Measurements from ENCODE around the gene SLC19A1.

Gene SLC19A1

DNA sequence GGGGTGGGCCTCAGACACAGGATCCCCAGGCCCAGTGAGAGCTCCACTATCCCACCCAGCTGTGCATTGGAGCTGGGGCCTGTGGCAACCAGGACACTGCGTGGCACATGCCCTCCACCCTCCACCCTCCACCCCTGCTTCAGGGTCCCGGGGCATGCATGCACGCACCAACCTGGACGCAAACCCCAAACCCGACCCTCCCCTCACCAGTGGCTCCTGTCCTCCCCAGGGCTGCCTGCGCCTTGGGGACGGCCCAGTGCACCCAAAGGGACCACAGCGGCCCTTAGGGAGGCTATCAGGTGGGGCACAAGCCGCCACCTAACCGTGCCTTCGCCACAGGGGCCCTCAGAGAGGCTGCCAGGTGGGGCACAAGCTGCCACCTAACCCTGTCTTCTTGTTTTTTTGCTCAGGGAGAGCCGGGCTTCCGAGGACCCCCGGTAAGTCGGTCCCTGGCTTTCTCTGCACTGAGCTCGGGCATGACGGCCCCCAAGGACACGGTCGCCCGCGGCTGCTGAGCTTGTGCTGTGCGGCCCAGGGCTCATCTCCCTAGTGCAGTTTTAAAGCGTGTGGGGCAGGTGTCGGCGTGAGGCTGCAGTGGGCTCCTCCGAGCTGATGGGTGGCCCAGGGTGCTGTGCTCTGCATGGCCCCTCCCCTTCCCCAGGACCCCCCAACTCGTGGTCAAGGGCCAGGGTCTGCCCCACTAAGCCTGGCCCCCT is 47.9 kb downstream of the SLC19A1 start:
- FAIRE-seq (no peak), DNase-seq (ENCODE audit: insufficient read length) (no peak)
- TF ChIP-seq TAF1 (IDR thresholded peaks at IDR 0.05; ENCODE audit: borderline replicate concordance, low read depth, low read length), result no peak
- TF ChIP-seq POLR2AphosphoS5 (IDR thresholded peaks at IDR 0.05; ENCODE audit: low read depth, low read length), result no peak

GRCh38 chr21:45493401-45494001 is 48.7 kb downstream of the SLC19A1 start:
- no peak for FAIRE-seq
- TF ChIP-seq POLR2AphosphoS5 (IDR thresholded peaks at IDR 0.05; ENCODE audit: low read depth, low read length) (no peak), TAF1 (IDR thresholded peaks at IDR 0.05; ENCODE audit: borderline replicate concordance, low read depth, low read length) (no peak), POLR2A (IDR thresholded peaks at IDR 0.05; ENCODE audit: low read depth, low read length) (no peak)
- DNase-seq (ENCODE audit: insufficient read length), result no peak

DNA sequence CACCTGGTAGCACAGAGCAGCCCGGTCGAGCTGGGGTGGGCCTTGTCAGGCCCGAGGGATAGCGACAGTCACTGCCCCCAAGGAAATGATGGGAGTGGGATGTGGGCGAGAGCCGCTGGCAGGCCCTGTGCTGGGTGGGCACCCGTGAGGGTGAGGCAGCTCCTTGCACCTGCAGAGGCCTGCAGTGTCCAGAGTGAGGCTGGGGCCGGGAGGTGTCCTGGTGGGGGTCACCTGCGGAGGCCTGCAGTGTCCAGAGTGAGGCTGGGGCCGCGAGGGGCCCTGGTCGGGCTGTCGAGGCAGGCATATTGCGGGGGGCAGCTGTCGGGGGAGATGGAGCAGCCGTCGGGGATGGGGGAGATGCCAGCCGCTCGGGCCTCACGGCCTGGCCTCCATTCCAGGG is 49.5 kb downstream of the SLC19A1 start:
- FAIRE-seq (no peak), DNase-seq (ENCODE audit: insufficient read length) (no peak)
- TF ChIP-seq POLR2A (IDR thresholded peaks at IDR 0.05; ENCODE audit: low read depth, low read length), result no peak
- no peak for TF ChIP-seq TAF1 (IDR thresholded peaks at IDR 0.05; ENCODE audit: borderline replicate concordance, low read depth, low read length)
- no peak for TF ChIP-seq POLR2AphosphoS5 (IDR thresholded peaks at IDR 0.05; ENCODE audit: low read depth, low read length)

DNA sequence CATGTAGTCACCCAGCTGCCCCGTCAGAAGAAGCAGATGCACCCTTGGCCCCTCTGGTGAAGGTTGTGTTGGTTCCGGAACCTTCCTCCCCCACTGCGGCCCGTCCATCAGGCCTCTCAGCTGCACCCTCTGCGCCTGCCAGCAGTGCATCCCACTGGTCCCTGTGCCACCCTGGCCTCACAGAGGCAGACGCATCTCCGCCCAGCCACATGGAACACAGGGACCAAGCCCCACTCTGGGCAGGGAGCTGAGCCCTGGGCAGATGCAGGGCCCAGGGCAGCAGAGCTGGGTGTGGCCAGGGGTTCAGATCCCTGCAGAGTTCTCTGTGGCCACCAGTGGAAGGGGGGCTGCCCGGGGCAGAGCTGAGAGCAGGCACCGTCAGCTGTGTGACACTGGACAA is 50.6 kb downstream of the SLC19A1 start:
- FAIRE-seq, result no peak
- DNase-seq (ENCODE audit: insufficient read length), result no peak
- TF ChIP-seq TAF1 (IDR thresholded peaks at IDR 0.05; ENCODE audit: borderline replicate concordance, low read depth, low read length), result no peak
- TF ChIP-seq POLR2A (IDR thresholded peaks at IDR 0.05; ENCODE audit: low read depth, low read length), result no peak
- no peak for TF ChIP-seq POLR2AphosphoS5 (IDR thresholded peaks at IDR 0.05; ENCODE audit: low read depth, low read length)

DNA sequence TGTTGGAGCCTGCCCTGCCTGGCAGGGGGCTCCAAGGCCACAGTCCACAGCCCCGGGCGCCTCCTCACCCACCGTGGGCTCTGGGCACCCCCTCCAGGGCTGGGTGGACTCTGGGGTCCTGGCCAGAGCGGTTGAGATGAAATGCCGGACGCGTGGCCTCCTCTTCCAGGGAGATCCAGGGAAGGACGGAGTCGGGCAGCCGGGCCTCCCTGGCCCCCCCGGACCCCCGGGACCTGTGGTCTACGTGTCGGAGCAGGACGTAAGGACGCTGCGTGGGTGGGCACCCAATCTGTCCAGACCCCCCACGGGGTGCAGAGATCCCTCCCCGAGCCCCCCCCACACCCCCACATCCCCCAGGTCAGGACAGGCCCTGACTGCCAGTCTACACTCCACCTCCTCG is 51.2 kb downstream of the SLC19A1 start:
- DNase-seq (ENCODE audit: insufficient read length) (no peak), FAIRE-seq (no peak)
- TF ChIP-seq POLR2AphosphoS5 (IDR thresholded peaks at IDR 0.05; ENCODE audit: low read depth, low read length) (no peak), TAF1 (IDR thresholded peaks at IDR 0.05; ENCODE audit: borderline replicate concordance, low read depth, low read length) (no peak), POLR2A (IDR thresholded peaks at IDR 0.05; ENCODE audit: low read depth, low read length) (no peak)

DNA sequence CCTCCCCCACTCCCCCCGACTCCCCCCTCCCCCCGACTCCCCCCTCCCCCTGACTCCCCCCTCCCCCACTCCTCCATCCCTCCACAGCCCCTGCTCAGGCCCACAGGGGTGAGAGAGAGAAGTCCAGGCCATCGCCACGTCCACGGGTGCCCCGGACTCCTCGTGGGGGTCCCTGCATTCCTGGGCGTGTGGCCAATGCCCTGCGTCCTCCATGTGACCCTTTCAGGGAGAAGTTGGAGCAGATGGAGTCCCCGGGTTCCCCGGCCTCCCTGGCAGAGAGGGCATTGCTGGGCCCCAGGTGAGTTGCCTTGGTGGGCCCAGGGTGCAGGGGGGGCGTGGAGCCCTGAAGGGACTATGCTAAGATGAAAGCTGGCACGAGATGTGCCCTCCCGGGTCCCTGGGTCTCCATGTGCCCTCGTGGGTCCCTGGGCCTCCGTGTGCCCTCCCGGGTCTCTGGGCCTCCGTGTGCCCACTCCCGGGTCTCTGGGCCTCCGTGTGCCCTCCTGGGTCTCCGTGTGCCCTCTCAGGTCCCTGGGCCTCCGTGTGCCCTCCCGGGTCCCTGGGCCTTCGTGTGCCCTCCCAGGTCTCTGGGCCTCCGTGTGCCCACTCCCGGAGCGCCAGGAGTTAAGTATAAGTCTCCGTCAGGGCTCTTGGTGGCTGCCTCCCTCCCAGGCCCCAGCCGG is 52.0 kb downstream of the SLC19A1 start:
- DNase-seq (ENCODE audit: insufficient read length), result no peak
- FAIRE-seq, result no peak
- no peak for TF ChIP-seq POLR2AphosphoS5 (IDR thresholded peaks at IDR 0.05; ENCODE audit: low read depth, low read length)
- no peak for TF ChIP-seq POLR2A (IDR thresholded peaks at IDR 0.05; ENCODE audit: low read depth, low read length)
- TF ChIP-seq TAF1 (IDR thresholded peaks at IDR 0.05; ENCODE audit: borderline replicate concordance, low read depth, low read length), result no peak

DNA sequence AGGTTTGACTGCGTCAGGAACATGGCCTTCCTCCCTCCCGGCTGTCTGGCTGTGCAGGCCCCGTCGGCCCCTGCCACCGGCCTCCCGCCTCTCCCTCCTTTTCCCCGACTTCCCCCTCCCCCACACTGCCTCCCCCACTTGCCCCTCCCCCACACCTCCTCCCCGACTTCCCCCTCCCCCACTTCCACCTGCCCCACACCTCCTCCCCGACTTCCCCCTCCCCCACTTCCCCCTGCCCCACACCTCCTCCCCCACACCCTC is 52.6 kb downstream of the SLC19A1 start:
- no peak for FAIRE-seq
- TF ChIP-seq TAF1 (IDR thresholded peaks at IDR 0.05; ENCODE audit: borderline replicate concordance, low read depth, low read length) (no peak), POLR2A (IDR thresholded peaks at IDR 0.05; ENCODE audit: low read depth, low read length) (no peak), POLR2AphosphoS5 (IDR thresholded peaks at IDR 0.05; ENCODE audit: low read depth, low read length) (no peak)
- no peak for DNase-seq (ENCODE audit: insufficient read length)

GRCh38 chr21:45488931-45489721 is 53.1 kb downstream of the SLC19A1 start:
- no peak for DNase-seq (ENCODE audit: insufficient read length)
- TF ChIP-seq POLR2A (IDR thresholded peaks at IDR 0.05; ENCODE audit: low read depth, low read length) (no peak), TAF1 (IDR thresholded peaks at IDR 0.05; ENCODE audit: borderline replicate concordance, low read depth, low read length) (no peak), POLR2AphosphoS5 (IDR thresholded peaks at IDR 0.05; ENCODE audit: low read depth, low read length) (no peak)
- FAIRE-seq, result no peak

DNA sequence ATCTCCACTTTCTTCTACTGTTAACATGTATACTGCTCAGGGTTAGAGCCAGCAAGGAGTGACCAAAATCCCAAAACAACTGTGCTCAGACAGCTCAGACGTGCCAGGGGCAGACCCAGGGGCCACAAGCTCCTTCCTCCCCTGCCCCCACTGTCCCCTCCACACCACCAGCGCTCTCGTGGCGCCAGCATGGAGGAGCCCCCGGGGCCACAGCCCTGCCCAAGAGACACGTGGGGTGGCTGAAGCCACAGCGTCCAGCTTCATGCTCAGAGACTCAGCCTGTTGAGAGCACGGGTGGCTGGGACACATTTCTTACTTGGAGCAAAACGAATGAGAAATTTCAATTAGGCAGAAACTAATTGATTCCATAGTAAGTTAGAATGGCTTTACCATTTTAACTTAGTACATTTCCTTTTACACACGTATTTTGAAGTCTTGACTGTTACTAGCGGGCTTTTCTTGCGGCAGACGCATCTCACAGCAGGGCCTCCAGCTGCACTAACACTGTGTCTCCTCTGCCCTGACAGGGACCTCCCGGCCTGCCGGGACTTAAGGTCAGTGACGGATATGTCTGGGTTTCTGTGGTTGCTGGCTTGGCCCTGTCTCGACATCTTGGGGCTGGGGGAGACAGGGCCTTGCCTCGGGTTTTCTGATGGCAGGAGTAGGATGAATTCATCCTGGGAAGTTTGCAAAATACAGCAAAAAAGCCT is 54.2 kb downstream of the SLC19A1 start:
- no peak for DNase-seq (ENCODE audit: insufficient read length)
- FAIRE-seq, result no peak
- TF ChIP-seq POLR2A (IDR thresholded peaks at IDR 0.05; ENCODE audit: low read depth, low read length) (no peak), POLR2AphosphoS5 (IDR thresholded peaks at IDR 0.05; ENCODE audit: low read depth, low read length) (no peak), TAF1 (IDR thresholded peaks at IDR 0.05; ENCODE audit: borderline replicate concordance, low read depth, low read length) (no peak)

GRCh38 chr21:45487161-45487806 is 55.0 kb downstream of the SLC19A1 start:
- no peak for FAIRE-seq
- no peak for DNase-seq (ENCODE audit: insufficient read length)
- TF ChIP-seq TAF1 (IDR thresholded peaks at IDR 0.05; ENCODE audit: borderline replicate concordance, low read depth, low read length), result no peak
- no peak for TF ChIP-seq POLR2AphosphoS5 (IDR thresholded peaks at IDR 0.05; ENCODE audit: low read depth, low read length)
- TF ChIP-seq POLR2A (IDR thresholded peaks at IDR 0.05; ENCODE audit: low read depth, low read length), result no peak
